ENCODE results near the gene MAPKAPK2. TPM values are rescaled to one million over a fixed set of nuclear protein-coding genes. Genes with fewer than 3 reads are reported as not detected.

MAPKAPK2 gene
- total and polyA plus RNA-seq, 2 of the 13 experiments (the other 11 are each of a cell fraction or from before 2014, with no cell fraction given), result 16.6 to 34.0 TPM

GRCh38 chr1:206723805-206724472 lies 39.2 kb downstream of the MAPKAPK2 start:
- H3K9me3 ChIP-seq (ENCODE audit: low read length), result no peaks in the 10 kb centered on the region
- ChIA-PET POLR2A (no interaction called here), CTCF (ENCODE audit: low intra/inter-chr PET ratio, low total read pairs) (no interaction called here)
- no peak overlapping the region for H3K27ac ChIP-seq (ENCODE audit: extremely low read length, insufficient read depth, low read length)
- FAIRE-seq (no peak), DNase-seq (ENCODE audit: low spot score) (no peak), ATAC-seq (no peak; the same call in 1 of the 3 replicates)
- H3K79me2 ChIP-seq (ENCODE audit: insufficient read depth, low read length), result peaks cover 20% of the 10 kb centered on the region
- no peak for TF ChIP-seq ETV6 (CRISPR knock-in tag; conservative IDR thresholded peaks at IDR 0.05)
- no peak for TF ChIP-seq FOXK2 (IDR thresholded peaks at IDR 0.05)
- TF ChIP-seq PAWR (CRISPR knock-in tag; IDR thresholded peaks at IDR 0.05; ENCODE audit: borderline replicate concordance), result no peak
- TF ChIP-seq KMT2A (CRISPR knock-in tag; IDR thresholded peaks at IDR 0.05), result no peak
- no peak for TF ChIP-seq SRY (CRISPR knock-in tag; IDR thresholded peaks at IDR 0.05)
- no peak for TF ChIP-seq ZNF678 (CRISPR knock-in tag; IDR thresholded peaks at IDR 0.05)
- no peak for TF ChIP-seq IKZF4 (CRISPR knock-in tag; IDR thresholded peaks at IDR 0.05; ENCODE audit: borderline replicate concordance, low read depth, not compliant biosample characterization)
- no peak for TF ChIP-seq LRRFIP1 (CRISPR knock-in tag; conservative IDR thresholded peaks at IDR 0.05)
- no peak for TF ChIP-seq ZNF451 (CRISPR knock-in tag; IDR thresholded peaks at IDR 0.05)
- TF ChIP-seq TCF7L2 (IDR thresholded peaks at IDR 0.05; ENCODE audit: low read depth, low read length), result no peak
- no peak for TF ChIP-seq ZNF24 (IDR thresholded peaks at IDR 0.05)
- TF ChIP-seq HMGXB3 (CRISPR knock-in tag; IDR thresholded peaks at IDR 0.05; ENCODE audit: borderline replicate concordance), result no peak
- no peak overlapping the region for H3K9ac ChIP-seq (ENCODE audit: insufficient read depth, low read depth, low read length)
- intact Hi-C loops (cut with micrococcal nuclease; ENCODE audit: unreplicated experiment) (no loop called here), in situ Hi-C loops (cut with HindIII; ENCODE audit: extremely low pct_ligation_motif_present, low pct_unique_long_range_greater_than_20kb) (no loop called here)
- peaks cover 23% of the 10 kb centered on the region for H3K4me1 ChIP-seq (ENCODE audit: insufficient read depth, low read length)
- 69% methylated on average over 12 of the region's 12 CpGs for WGBS (ENCODE audit: low lambda C conversion rate)
- no peak overlapping the region for H2AFZ ChIP-seq (ENCODE audit: low read length)
- no peak overlapping the region for H3K4me3 ChIP-seq (replicated peaks in 1 of 3; ENCODE audit: insufficient read depth in 1 of 3, low read depth in 2 of 3, low read length in 3 of 3)
- H3K27me3 ChIP-seq (ENCODE audit: control insufficient read depth in 1 of 2, insufficient read depth in 2 of 2, low read length in 2 of 2), result no peaks in the 10 kb centered on the region
- H4K20me1 ChIP-seq (ENCODE audit: insufficient read depth, low read length), result peaks cover 31% of the 10 kb centered on the region
- H3K36me3 ChIP-seq (replicated peaks in 1 of 2; ENCODE audit: control insufficient read depth in 1 of 2, insufficient read depth in 2 of 2, low read length in 2 of 2), result peaks cover 1 to 5% of the 10 kb centered on the region in 2 experiments; a peak in 3 of 5 replicates
- H3K4me2 ChIP-seq (ENCODE audit: low read depth, low read length), result no peak overlapping the region
- BruUV-seq (replicated peaks), result no TSS peak
